ENCODE data around the gene ASGR1.
"Not testable (repeated sequence)": the region's sequence is repeated elsewhere in the genome, so short reads cannot be mapped to it uniquely, and the experiment has no call there.

ASGR1 gene

GRCh38 chr17:7190276-7190917 lies 11.2 kb upstream of the ASGR1 start:
- peak; percentile 21 for DNase-seq

- DNase-seq, result peak; percentile 18
Observed at GRCh38 chr17:7186241-7186640, 7.1 kb upstream of the ASGR1 start.

GRCh38 chr17:7184647-7185046 lies 5.5 kb upstream of the ASGR1 start:
- no peak for DNase-seq

DNA sequence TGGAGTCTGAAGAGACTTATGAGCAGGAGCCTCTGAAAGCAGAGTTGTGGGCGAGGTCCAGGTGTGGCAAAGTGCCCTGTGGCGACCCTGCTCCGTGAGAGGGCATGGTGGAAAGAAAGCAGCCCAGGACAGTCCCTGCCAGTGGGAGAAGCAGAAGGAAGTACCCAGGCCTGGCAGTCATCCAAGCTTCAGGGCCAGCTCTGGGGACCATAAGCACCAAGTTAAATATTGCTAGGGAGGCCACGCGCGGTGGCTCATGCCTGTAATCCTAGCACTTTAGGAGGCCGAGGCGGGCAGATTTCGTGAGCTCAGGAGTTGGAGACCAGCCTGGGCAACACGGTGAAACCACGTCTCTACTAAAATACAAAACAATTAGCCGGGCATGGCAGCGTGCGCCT lies 4.9 kb upstream of the ASGR1 start:
- DNase-seq, result no peak

DNA sequence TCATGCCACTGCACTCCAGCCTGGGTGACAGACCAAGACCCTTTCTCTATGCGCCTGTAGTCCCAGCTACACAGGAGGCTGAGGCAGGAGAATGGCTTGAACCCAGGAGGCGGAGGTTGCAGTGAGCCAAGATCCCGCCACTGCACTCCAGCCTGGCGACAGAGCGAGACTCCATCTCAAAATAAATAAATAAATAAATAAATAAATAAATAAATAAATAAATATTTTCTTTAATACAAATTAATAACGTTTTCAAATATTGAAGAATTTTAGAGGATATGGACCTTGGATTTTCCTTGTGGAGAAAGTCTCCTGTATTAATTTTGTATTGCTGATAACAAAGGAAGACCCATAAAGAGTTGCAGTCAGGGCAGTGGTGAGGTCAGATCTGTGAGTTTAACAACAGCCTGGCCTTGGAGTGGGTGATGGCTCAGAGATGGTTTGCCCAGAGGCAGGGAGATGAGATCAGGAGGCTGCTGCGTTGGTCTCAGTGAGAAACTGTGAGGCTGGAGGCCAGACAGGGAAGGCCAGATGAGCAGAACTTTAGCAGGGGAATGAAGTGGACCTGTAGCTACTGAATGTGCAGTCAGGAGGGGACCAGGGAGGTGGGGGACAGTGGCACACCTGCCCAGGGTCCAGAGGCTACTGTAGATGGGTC lies 4.4 kb upstream of the ASGR1 start:
- DNase-seq, result no peak

GRCh38 chr17:7182101-7182500 lies 2.9 kb upstream of the ASGR1 start:
- DNase-seq, result not testable (repeated sequence)

DNA sequence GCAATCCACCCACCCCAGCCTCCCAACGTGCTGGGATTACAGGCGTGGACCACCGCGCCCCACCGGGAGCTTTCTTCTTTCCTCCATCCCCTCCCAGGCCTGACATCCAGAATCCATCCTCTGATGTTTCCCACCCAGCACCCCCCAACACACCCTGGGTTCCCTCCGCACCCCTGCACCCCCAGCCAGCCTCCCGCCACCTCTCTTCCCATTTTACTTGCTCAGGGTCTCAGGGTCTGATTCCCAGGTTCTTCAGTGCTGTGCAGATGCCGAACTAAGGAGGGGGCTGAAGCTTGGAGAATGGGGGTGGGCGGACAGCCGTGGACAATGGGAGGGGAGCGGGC lies 225 bp downstream of the ASGR1 start:
- no peak for DNase-seq

GRCh38 chr17:7177954-7178477 lies 1.2 kb downstream of the ASGR1 start:
- DNase-seq, result peak; percentile 63

- peak; percentile 87 for DNase-seq
Observed at GRCh38 chr17:7177191-7177953, 1.8 kb downstream of the ASGR1 start.

- no peak for DNase-seq
Observed at GRCh38 chr17:7176841-7177190, 2.4 kb downstream of the ASGR1 start.

GRCh38 chr17:7176107-7176840 lies 2.9 kb downstream of the ASGR1 start:
- no peak for DNase-seq

- DNase-seq, result no peak
Observed at GRCh38 chr17:7175330-7175733, 3.8 kb downstream of the ASGR1 start.

- no peak for DNase-seq
Observed at GRCh38 chr17:7174603-7175326, 4.4 kb downstream of the ASGR1 start.

DNA sequence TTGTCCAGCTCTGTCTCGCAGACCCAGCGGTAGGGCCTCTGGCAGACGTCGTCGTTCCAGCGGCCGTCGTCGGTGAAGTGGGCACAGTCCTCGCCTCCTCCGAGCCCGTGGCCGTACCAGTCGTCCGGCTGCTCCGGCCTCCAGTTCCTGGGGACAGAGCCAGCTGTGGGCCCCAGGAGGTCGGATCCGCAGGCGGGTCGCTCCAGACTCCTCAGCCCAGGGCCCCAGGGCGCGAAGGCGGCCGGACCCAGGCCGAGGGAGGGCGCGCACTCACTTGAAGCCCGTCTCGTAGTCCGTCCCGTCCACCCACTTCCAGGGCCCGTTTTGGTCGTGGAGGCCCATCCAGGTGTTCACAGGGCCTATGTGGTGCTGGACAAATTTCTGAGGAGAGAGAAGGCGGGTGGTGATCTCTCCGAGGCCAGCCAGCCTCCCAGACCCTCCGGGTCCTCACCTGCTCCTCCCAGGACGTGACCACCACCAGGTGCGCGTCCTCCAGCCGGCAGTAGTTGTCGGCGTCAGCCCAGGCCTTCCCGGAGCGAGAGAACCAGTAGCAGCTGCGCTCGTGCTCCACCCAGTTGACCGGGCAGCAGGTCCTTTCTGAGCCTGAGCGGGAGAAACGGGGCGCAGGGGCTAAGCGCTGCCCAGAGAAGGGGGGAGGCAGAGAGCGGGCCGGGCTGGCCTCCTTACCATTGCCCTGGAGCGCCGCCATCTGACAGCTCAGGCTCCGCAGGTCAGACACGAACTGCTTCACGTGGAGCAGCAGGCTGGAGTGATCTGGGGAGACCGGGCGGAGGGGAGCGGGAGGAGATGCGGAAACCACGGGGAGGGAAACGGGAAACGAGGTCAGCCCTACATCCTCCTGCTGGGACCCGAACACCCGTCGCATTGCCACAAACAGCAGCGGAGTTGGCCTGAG lies 5.2 kb downstream of the ASGR1 start:
- DNase-seq, result peak; percentile 75

DNA sequence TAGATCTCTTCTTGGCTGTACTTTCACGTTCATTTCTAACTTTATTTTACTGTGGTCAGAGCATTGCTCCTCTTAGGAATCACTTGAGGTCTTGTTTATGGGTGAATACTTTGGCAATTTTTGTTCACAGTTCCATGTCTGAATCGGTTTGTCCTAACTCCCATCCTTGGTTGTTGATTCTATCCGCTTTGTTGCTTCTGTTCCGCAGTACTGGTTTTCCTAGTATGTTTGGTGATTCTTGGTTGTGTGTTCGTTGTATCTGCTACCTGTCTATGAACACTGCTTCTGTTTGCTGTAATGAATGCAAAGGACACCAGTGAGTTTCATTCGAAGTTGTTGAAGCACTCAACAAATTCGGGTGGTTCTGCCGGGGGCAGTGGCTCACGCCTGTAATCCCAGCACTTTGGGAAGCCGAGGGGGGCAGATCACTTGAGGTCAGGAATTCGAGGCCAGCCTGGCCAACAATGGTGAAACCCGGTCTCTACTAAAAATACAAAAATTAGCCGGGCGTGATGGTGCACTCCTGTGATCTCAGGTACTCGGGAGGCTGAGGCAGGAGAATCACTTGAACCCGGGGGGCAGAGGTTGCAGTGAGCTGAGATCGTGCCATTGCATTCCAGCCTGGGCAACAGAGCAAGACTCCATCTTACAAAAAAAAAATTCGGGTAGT lies 6.5 kb downstream of the ASGR1 start:
- not testable (repeated sequence) for DNase-seq

DNA sequence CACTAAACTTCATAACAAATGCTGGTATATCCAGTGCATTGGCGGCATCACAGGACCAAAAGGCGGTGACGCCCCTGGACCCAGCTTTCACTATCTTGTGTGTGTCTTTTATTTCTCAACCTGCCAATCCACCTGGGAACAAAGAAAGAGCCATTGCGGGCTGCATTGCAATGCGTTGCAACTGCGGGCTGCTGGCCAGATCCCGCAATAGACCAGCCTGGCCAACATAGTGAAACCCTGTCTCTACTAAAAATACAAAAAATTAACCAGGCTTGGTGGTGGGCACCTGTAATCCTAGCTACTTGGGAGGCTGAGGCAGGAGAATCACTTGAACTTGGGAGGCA lies 9.6 kb downstream of the ASGR1 start:
- DNase-seq, result not testable (repeated sequence)

- DNase-seq, result not testable (repeated sequence)
Observed at GRCh38 chr17:7168841-7169564, 10.2 kb downstream of the ASGR1 start.

DNA sequence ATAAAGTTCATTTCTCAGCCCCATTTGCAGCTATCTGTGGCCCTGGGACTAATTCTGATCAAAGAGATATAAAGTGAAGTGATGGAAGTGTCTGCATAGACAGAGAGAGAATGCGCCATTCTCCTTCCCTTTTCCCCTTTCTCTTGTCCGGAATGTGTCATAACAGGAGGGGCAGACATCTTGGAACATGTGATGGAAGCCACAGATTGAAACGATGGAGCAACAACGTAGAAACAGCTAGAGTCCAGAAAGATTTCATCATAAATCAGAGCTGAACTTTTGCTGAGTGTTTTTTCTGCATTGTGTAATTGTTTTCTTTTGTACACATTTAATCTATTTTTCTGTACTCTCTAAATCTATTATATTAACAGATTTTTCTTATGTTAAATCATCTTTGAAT lies 11.3 kb downstream of the ASGR1 start:
- DNase-seq, result no peak

GRCh38 chr17:7166873-7167272 lies 12.3 kb downstream of the ASGR1 start:
- DNase-seq, result no peak

DNA sequence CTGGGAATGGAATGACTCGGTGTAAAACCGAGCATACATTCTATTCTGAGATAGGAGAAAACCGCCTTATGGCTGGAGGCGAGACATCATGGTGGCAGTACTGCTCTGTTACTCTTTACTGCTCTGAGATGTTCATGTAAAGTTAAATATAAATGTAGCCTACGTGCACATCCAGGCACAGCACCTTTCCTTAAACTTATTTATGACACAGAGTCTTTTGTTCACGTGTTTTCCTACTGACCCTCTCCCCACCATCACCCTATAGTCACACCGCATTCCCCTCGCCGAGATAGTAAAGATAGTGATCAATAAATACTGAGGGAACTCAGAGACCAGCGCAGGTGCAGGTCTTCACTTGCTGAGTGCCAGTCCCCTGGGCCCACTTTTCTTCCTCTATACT lies 19.6 kb downstream of the ASGR1 start:
- not testable (repeated sequence) for DNase-seq

All from femur (tissue), 1 donor.